ENCODE measurements around the gene ANKRD31.
"Not testable (repeated sequence)": the region's sequence is repeated elsewhere in the genome, so short reads cannot be mapped to it uniquely, and the experiment has no call there.

ANKRD31 gene

DNA sequence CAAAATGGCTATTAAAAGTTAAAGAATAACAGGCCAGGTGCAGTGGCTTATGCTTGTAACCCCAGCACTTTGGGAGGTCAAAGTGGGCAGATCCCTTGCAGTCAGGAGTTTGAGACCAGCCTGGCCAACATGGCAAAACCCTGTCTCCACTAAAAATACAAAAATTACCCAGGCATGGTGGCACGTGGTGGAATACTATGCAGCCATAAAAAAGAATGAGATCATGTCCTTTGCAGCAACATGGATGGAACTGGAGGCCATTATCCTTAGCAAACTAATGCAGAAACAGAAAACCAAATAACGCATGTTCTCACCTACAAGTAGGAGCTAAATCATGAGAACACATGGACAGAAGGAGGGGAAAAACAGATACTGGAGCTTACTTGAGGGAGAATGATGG, 15.9 kb downstream of the ANKRD31 start:
- DNase-seq, result not testable (repeated sequence)

GRCh38 chr5:75214928-75215327, 21.8 kb downstream of the ANKRD31 start:
- no peak for DNase-seq

- DNase-seq, result no peak
These were observed 22.3 kb downstream of the ANKRD31 start for GRCh38 chr5:75214409-75214808.

DNA sequence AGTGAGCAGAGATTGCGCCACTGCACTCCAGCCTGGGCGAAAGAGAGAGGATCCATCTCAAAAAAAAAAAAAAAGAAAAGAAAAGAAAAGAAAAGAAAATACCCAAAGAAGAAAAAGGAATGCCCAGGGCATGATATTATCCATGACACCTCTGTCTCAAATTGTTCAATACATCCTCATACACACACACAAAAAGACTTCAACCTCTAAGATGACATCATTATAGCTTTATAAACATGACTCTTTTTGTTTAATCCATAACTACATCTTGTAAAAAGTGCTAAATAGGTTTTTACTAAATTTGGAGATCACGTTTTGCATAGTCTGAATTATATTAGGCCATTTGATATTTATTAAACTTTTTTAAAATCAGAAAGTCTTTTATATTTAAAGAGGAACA, 33.1 kb downstream of the ANKRD31 start:
- no peak for DNase-seq

GRCh38 chr5:75202935-75203334, 33.7 kb downstream of the ANKRD31 start:
- no peak for DNase-seq

- no peak for DNase-seq
These were observed 35.9 kb downstream of the ANKRD31 start for GRCh38 chr5:75200776-75201175.

- no peak for DNase-seq
These were observed 36.7 kb downstream of the ANKRD31 start for GRCh38 chr5:75199946-75200345.

- DNase-seq, result no peak
These were observed 37.6 kb downstream of the ANKRD31 start for GRCh38 chr5:75199071-75199470.

- no peak for DNase-seq
These were observed 38.9 kb downstream of the ANKRD31 start for GRCh38 chr5:75197745-75198144.

GRCh38 chr5:75192804-75193203, 43.9 kb downstream of the ANKRD31 start:
- no peak for DNase-seq

GRCh38 chr5:75192264-75192663, 44.4 kb downstream of the ANKRD31 start:
- no peak for DNase-seq

GRCh38 chr5:75190227-75190626, 46.5 kb downstream of the ANKRD31 start:
- DNase-seq, result no peak

GRCh38 chr5:75189353-75189752, 47.3 kb downstream of the ANKRD31 start:
- DNase-seq, result no peak

GRCh38 chr5:75185763-75186162, 50.9 kb downstream of the ANKRD31 start:
- no peak for DNase-seq

DNA sequence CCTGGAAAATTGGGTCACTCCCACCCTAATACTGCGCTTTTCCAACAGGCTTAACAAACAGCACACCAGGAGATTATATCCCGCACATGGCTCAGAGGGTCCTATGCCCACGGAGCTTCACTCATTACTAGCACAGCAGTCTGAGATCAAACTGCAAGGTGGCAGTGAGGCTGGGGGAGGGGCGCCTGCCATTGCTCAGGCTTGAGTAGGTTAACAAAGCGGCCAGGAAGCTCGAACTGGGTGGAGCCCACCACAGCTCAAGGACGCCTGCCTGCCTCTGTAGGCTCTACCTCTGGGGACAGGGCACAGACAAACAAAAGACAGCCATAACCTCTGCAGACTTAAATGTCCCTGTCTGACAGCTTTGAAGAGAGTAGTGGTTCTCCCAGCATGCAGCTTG, 60.7 kb downstream of the ANKRD31 start:
- not testable (repeated sequence) for DNase-seq

GRCh38 chr5:75174872-75175271, 61.8 kb downstream of the ANKRD31 start:
- DNase-seq, result not testable (repeated sequence)

GRCh38 chr5:75169516-75169915, 67.2 kb downstream of the ANKRD31 start:
- no peak for DNase-seq

- DNase-seq, result no peak
These were observed 68.5 kb downstream of the ANKRD31 start for GRCh38 chr5:75168026-75168735.

DNA sequence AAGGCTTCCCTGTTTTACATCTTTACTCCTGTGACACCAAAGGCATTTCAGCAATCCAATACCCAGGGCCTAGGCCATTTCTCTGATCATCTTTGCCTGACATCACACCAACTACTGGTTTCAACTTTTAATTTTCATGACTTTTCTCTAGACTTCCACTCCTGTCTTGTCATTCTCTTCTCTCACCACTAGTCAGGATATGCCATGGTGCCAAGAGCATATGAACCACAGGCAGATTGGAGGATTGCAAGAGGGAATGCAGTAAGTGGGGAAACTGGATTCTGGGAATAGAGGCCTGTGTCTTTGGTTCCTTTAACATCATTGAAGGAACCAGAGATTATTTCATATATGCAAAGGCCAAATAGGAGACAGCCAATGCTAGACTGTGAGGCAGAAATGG, 69.3 kb downstream of the ANKRD31 start:
- no peak for DNase-seq

GRCh38 chr5:75161508-75161907, 75.2 kb downstream of the ANKRD31 start:
- DNase-seq, result not testable (repeated sequence)

DNA sequence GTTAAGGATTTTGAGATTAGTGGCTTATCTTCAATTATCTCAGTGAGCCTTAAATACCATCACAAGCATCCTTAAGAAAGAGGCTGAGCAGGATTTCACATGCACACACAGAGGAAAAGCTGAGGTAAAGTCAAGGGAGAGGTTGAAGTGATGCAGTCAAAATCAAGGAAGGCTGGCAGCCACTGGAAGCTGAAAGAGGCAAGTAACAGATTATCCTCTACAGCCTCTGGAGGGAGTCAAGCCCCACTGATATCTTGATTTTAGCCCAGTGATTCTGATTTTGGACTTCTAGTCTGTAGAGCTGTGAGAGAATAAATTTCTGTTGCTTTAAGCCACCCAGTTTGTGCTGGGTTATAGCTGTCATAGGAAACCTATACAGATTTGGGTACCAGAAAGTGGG, 80.1 kb downstream of the ANKRD31 start:
- no peak for DNase-seq

DNA sequence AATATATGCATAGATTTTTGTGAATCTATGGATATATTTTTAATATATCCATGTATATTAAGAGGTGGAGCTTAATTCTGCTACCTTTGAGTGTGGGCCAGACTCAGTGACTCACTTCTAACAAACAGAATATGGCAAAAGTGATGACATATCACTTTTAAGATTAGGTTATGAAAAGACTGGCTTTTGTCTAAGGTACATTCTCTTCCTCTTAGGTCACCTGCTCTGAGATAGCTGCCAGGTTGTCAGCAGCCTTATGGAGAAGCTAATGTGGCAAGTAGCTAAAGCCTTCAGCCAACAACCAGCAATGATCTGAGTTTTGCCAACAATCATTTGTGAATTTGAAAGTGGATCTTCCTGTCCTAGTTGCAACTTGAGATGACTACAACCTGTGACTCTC, 83.8 kb downstream of the ANKRD31 start:
- DNase-seq, result no peak

DNA sequence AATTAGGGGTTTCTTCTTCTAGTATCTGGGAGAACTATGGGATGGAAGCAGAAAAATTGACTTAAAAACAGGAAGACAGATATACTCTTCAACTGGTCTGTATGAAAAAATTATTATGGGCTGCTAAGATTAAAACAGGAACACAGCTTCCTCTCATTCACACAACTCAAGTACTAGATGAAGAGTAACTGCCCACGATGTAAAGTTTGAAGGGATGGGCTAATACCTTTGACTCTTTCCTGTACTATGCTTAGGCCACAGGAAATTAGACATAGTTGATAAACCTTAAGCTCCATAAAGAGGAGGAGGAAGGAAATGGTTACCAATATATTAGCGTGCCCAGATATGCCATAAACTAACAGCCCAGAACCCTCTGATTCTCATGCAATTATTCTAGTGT, 88.6 kb downstream of the ANKRD31 start:
- no peak for DNase-seq

DNA sequence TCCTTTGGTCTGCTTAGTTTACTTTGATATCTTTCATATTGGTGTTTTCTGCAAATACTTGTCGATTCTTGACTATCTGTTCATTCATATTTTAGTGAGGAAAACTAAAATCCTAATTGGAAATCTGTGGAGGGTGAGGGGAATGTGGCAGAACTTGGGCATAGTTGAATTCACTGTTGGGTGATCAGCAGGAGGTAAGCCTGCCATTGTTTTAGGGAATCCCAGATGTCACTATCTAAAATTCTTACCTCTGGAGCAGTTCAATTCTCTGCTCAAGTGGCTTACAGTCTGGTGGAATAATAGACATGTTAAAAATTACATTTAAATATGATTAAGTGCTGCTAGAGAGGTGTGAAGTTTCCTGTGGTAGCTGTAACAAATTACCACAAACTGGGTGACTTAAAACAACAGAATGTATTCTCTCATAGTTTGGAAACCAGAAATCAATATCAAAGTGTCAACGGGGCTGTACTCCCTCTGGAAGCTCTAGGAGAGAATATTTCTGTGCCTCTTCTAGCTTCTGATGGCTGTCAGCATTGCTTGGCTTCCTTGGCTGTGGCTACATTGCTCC, 94.0 kb downstream of the ANKRD31 start:
- no peak for DNase-seq

DNA sequence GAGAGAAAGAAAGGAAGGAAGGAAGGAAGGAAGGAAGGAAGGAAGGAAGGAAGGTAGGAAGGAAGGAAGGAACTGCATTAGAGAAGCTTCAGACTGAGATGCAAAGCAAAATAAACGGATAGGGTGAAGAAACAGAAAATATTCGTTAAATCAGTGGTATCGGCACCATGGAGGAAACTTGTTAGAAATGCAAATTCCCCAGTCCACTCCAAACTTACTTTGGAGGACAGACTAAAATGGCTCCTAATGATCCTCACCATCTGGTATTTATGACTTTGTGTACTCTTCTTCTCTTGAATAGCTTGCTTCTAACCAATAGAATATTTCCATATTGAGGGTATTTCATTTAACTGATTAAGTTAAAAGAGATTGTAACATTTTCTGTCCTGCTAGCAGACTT, 96.4 kb downstream of the ANKRD31 start:
- no peak for DNase-seq
